GM12878 (cell line): ENCODE results near the gene BEX1.

Experiments used
- FOS ChIP-seq: IDR thresholded peaks from 3 replicates; pipeline ENCODE4 v1.6.1; 2011; ENCODE audit warnings: borderline replicate concordance; ENCODE audit not compliant: insufficient read length; ENCODE audit errors: extremely low read depth
- SRF ChIP-seq, 2 experiments: IDR thresholded peaks; 2 replicates each; pipeline ENCODE4 v1.6.1; 2011; ENCODE audit warnings: low read depth in 2 of 2, low read length in 2 of 2, mild to moderate bottlenecking in 1 of 2, moderate library complexity in 1 of 2

DNA sequence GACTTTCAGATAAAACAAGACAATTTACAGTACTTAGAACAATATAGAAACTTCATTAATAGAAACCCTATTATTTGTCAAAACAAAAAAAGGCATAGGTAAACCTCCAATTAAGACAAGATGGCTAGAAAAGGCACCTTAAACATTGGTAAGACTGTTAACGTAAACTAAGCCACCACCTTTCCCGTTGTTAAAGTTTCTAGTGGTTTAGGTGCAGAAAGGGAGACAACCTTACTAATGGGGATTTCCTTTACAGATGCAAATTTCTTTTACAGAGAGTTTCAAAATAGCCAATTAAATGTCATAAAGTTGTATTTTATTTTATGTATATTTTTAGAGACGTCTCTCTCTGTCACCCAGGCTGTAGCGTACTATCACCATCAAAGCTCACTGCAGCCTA is 36.5 kb upstream of the BEX1 start:
- TF ChIP-seq FOS, result no peak
- no peak for TF ChIP-seq SRF (IDR thresholded peaks at IDR 0.05; ENCODE audit: low read depth in 2 of 2, low read length in 2 of 2)
